ENCODE results near the gene COBL. TPM values are rescaled to one million over a fixed set of nuclear protein-coding genes. Genes with fewer than 3 reads are reported as not detected.

The COBL gene
- total RNA-seq, 1 donor from 2014 or later: 6.3 TPM

DNA sequence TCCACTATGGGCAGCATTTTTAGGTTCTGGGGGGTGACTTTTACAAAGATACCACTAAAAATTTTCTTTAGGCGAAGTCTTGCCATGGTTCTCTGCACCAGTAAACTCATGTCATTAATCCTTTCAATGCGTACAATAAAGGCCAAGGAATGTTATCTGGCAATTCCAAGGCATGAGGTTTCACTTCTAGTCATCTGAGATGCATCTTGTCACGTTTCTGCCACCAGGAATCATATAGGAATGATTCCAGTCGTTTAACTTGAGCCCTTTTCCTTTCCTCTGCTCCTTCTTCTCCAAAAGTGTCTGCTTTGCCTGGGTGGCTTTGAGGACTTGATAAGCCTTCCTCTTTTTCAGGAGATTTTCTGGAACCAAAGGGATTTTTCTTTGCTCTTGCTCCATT, 56.8 kb downstream of the COBL start:
- no peak overlapping the region for H3K4me2 ChIP-seq
- Mint-ChIP-seq H3K4me3 (no peak overlapping the region), H3K9me3 (no peaks in the 10 kb centered on the region), H3K36me3 (no peaks in the 10 kb centered on the region), H3K27me3 (ENCODE audit: insufficient read depth, low read depth) (peaks cover 3% of the 10 kb centered on the region), H3K4me1 (peaks cover 18% of the 10 kb centered on the region), H3K27ac (no peak overlapping the region)
- no peak overlapping the region for H3K4me3 ChIP-seq
- H3F3A ChIP-seq (ENCODE audit: low read depth): peaks cover 25% of the 10 kb centered on the region
- no peaks in the 10 kb centered on the region for H3K36me3 ChIP-seq
- H3K9me3 ChIP-seq (ENCODE audit: low read depth): no peaks in the 10 kb centered on the region
- TF ChIP-seq EZH2 (IDR thresholded peaks at IDR 0.05) (no peak), EZH2phosphoT487 (IDR thresholded peaks at IDR 0.05) (no peak)
- TF ChIP-seq, protein P1, sequence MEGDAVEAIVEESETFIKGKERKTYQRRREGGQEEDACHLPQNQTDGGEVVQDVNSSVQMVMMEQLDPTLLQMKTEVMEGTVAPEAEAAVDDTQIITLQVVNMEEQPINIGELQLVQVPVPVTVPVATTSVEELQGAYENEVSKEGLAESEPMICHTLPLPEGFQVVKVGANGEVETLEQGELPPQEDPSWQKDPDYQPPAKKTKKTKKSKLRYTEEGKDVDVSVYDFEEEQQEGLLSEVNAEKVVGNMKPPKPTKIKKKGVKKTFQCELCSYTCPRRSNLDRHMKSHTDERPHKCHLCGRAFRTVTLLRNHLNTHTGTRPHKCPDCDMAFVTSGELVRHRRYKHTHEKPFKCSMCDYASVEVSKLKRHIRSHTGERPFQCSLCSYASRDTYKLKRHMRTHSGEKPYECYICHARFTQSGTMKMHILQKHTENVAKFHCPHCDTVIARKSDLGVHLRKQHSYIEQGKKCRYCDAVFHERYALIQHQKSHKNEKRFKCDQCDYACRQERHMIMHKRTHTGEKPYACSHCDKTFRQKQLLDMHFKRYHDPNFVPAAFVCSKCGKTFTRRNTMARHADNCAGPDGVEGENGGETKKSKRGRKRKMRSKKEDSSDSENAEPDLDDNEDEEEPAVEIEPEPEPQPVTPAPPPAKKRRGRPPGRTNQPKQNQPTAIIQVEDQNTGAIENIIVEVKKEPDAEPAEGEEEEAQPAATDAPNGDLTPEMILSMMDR (IDR thresholded peaks at IDR 0.05): no peak
- H3K4me1 ChIP-seq: peaks cover 26% of the 10 kb centered on the region
- no peak overlapping the region for H3K27ac ChIP-seq
- no peak for DNase-seq (ENCODE audit: low spot score)
- no peak overlapping the region for H2AFZ ChIP-seq (replicated peaks)
- H3K79me2 ChIP-seq (ENCODE audit: low read depth): peaks cover 6% of the 10 kb centered on the region
- H3K27me3 ChIP-seq: no peaks in the 10 kb centered on the region
- no peaks in the 10 kb centered on the region for H4K20me1 ChIP-seq (ENCODE audit: low read depth)
- H3K9ac ChIP-seq: no peak overlapping the region

DNA sequence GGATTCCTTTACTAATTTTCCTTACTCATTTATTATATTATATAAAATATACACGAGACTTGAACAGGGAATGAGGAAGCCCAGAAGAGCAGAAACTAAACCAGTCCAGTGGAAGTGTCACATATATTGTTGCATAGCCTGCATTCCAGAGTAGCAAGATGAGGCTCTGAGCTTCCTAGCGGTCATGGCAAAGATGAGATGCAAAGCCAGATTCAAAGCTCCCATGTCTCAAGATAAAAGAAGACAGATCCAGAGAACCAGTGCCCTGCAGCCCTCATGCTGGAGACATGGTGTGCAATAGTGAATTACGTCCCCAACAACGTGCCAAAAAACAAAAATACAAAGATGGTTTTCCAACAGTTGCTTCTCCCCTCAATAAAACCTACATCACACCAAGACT, 59.7 kb downstream of the COBL start:
- Histone ChIP-seq H3K4me3 (no peak overlapping the region), H3K4me1 (peaks cover 26% of the 10 kb centered on the region), H3K9ac (no peak overlapping the region), H3K36me3 (no peaks in the 10 kb centered on the region), H4K20me1 (ENCODE audit: low read depth) (no peaks in the 10 kb centered on the region), H3F3A (ENCODE audit: low read depth) (peaks cover 25% of the 10 kb centered on the region), H3K27me3 (no peaks in the 10 kb centered on the region), H2AFZ (replicated peaks) (no peak overlapping the region), H3K27ac (no peak overlapping the region), H3K4me2 (no peak overlapping the region), H3K79me2 (ENCODE audit: low read depth) (peaks cover 25% of the 10 kb centered on the region), H3K9me3 (ENCODE audit: low read depth) (no peaks in the 10 kb centered on the region)
- Mint-ChIP-seq H3K4me3 (no peak overlapping the region), H3K4me1 (peaks cover 18% of the 10 kb centered on the region), H3K27ac (no peak overlapping the region), H3K36me3 (no peaks in the 10 kb centered on the region), H3K9me3 (no peaks in the 10 kb centered on the region), H3K27me3 (ENCODE audit: insufficient read depth, low read depth) (no peaks in the 10 kb centered on the region)
- no peak for DNase-seq (ENCODE audit: low spot score)
- TF ChIP-seq, protein P1 (IDR thresholded peaks at IDR 0.05): no peak
- TF ChIP-seq EZH2phosphoT487 (IDR thresholded peaks at IDR 0.05) (no peak), EZH2 (IDR thresholded peaks at IDR 0.05) (no peak)

DNA sequence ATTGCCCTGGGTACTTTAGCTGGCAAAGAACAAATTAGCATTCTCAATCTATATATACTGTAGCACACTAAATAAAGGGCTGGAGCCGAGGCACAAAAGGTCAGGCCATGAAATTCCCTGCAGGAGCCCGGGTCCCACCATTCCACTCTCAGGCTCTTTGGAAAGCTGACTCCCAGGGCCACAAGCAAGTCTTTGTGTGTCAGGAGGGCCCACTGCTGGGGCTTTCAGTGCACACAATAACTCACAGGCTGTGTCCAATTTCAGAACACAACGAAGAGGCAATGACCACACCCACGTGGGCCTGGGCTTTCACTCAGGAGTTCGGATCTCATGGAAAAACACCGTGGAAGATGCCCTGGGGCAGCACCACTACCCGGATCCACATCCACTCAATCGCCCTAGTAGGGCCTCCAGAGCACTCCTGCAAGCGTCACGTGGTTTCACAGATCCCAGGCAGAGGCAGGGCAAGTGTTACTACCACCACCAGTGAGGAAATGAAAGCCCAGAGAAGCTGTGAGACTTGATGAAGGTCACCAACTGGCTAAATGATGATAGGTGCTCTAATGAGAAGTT, 60.3 kb downstream of the COBL start:
- H3K27ac ChIP-seq: peak overlapping the region; percentile 86
- H3K27me3 ChIP-seq: no peaks in the 10 kb centered on the region
- H3K79me2 ChIP-seq (ENCODE audit: low read depth): peaks cover 29% of the 10 kb centered on the region
- Mint-ChIP-seq H3K27ac (peak overlapping the region; percentile 98), H3K4me3 (peak overlapping the region; percentile 43), H3K4me1 (peaks cover 18% of the 10 kb centered on the region), H3K27me3 (ENCODE audit: insufficient read depth, low read depth) (no peaks in the 10 kb centered on the region), H3K9me3 (no peaks in the 10 kb centered on the region), H3K36me3 (no peaks in the 10 kb centered on the region)
- H3K9me3 ChIP-seq (ENCODE audit: low read depth): no peaks in the 10 kb centered on the region
- H3K4me3 ChIP-seq: no peak overlapping the region
- peaks cover 25% of the 10 kb centered on the region for H3F3A ChIP-seq (ENCODE audit: low read depth)
- no peak overlapping the region for H3K9ac ChIP-seq
- no peaks in the 10 kb centered on the region for H4K20me1 ChIP-seq (ENCODE audit: low read depth)
- peak overlapping the region; percentile 26 for H2AFZ ChIP-seq (replicated peaks)
- peaks cover 26% of the 10 kb centered on the region for H3K4me1 ChIP-seq
- no peaks in the 10 kb centered on the region for H3K36me3 ChIP-seq
- TF ChIP-seq, protein P1 (IDR thresholded peaks at IDR 0.05): no peak
- no peak for TF ChIP-seq EZH2phosphoT487 (IDR thresholded peaks at IDR 0.05)
- no peak for TF ChIP-seq EZH2 (IDR thresholded peaks at IDR 0.05)
- peak overlapping the region; percentile 46 for H3K4me2 ChIP-seq
- DNase-seq (ENCODE audit: low spot score): peak; percentile 54
